OCI-LY7 (cell line): ENCODE measurements around the gene VAV1. TPM values are rescaled to one million over a fixed set of nuclear protein-coding genes. Genes with fewer than 3 reads are reported as not detected.

ENCODE experiments used
- BruUV-seq: library from RNA; stranded (reverse); fragments of 400-500 nt; replicated peaks from 2 replicates; lab custom pipeline; 2021; lab: Mats Ljungman, UMichigan
- CTCF ChIA-PET: fragments of 300-600 bp; sonication (Branson Sonifier 250); formaldehyde crosslinking; loops from one replicate; lab custom pipeline; 2022; ENCODE audit warnings: antibody characterized with exemption; ENCODE audit not compliant: unreplicated experiment; lab: Charles Lee
- POLR2A ChIA-PET: fragments of 300-600 bp; sonication (Branson Sonifier 250); formaldehyde crosslinking; loops from one replicate; lab custom pipeline; 2022; ENCODE audit warnings: antibody characterized with exemption; lab: Charles Lee
- DNase-seq: peaks from one replicate; pipeline ENCODE4 v3.0.0-alpha.2; 2015; ENCODE audit warnings: low spot score
- H2AFZ ChIP-seq: fragments of 200-600 bp; sonication (generic), shearing (Covaris generic); 2 replicates; pipeline ENCODE4 v1.6.1; 2014; ENCODE audit warnings: mild to moderate bottlenecking, antibody characterized with exemption, low read length, moderate library complexity
- H3K27ac ChIP-seq: fragments of 200-600 bp; sonication (generic); 2 replicates; pipeline ENCODE4 v1.5.1; 2014; ENCODE audit warnings: mixed run types, low read depth, mild to moderate bottlenecking, moderate library complexity, low read length, inconsistent platforms; ENCODE audit not compliant: poor library complexity, severe bottlenecking
- H3K36me3 ChIP-seq: fragments of 200-600 bp; sonication (generic); 2 replicates; pipeline ENCODE4 v1.6.1; 2014; ENCODE audit warnings: mild to moderate bottlenecking, antibody characterized with exemption, low read length, moderate library complexity, mixed read lengths; ENCODE audit not compliant: insufficient read depth
- H3K4me1 ChIP-seq: fragments of 200-600 bp; sonication (generic); 2 replicates; pipeline ENCODE4 v1.5.1; 2014; ENCODE audit warnings: mild to moderate bottlenecking, low read length; ENCODE audit not compliant: insufficient read depth, poor library complexity, severe bottlenecking
- H3K4me2 ChIP-seq: fragments of 200-600 bp; sonication (generic); 2 replicates; pipeline ENCODE4 v1.6.1; 2014; ENCODE audit warnings: mild to moderate bottlenecking, low read length
- H3K4me3 ChIP-seq: fragments of 200-600 bp; sonication (generic); 2 replicates; pipeline ENCODE4 v1.5.1; 2014; ENCODE audit warnings: mild to moderate bottlenecking, low read depth, low read length; ENCODE audit not compliant: poor library complexity, severe bottlenecking
- H3K79me2 ChIP-seq: fragments of 200-600 bp; sonication (generic); 2 replicates; pipeline ENCODE4 v1.6.1; 2016; ENCODE audit warnings: low read depth, mild to moderate bottlenecking, low read length, moderate library complexity, mixed read lengths; ENCODE audit not compliant: insufficient read depth
- H3K9me2 ChIP-seq: fragments of 200-600 bp; sonication (generic); 2 replicates; pipeline ENCODE4 v1.6.1; 2016; ENCODE audit warnings: mild to moderate bottlenecking, low read length, mixed read lengths; ENCODE audit not compliant: insufficient read depth
- H3K9me3 ChIP-seq: fragments of 200-600 bp; sonication (generic); 2 replicates; pipeline ENCODE4 v1.6.1; 2014; ENCODE audit warnings: mild to moderate bottlenecking, mixed run types, low read length, mixed read lengths
- H4K20me1 ChIP-seq: fragments of 200-600 bp; sonication (generic); 2 replicates; pipeline ENCODE4 v1.6.1; 2014; ENCODE audit warnings: mild to moderate bottlenecking, antibody characterized with exemption, low read length, moderate library complexity, mixed read lengths; ENCODE audit not compliant: insufficient read depth
- EZH2phosphoT487 ChIP-seq: fragments of 200-600 bp; sonication (generic); IDR thresholded peaks from 2 replicates; pipeline ENCODE4 v1.6.1; 2018; ENCODE audit warnings: low read depth, borderline replicate concordance, mild to moderate bottlenecking, mixed run types, antibody characterized with exemption, low read length, moderate library complexity, mixed read lengths
- intact Hi-C: fragments of 100-400 bp; cut with micrococcal nuclease; formaldehyde crosslinking; loops from one replicate; pipeline ENCODE4 v1.10.0; 2022; ENCODE audit not compliant: unreplicated experiment
- total RNA-seq, 2 experiments: library from RNA; depleted of rRNA in 1 of 2; stranded (reverse); fragments of >200 nt in 1 of 2; shearing (Covaris generic) in 1 of 2; gene quantifications; 2 replicates each; pipeline ENCODE4 v1.2.3, GENCODE V29; 2014 to 2022
- TF ChIP-seq, protein P1 (sequence below): fragments of 200-600 bp; sonication (generic); conservative IDR thresholded peaks from 2 replicates; pipeline ENCODE4 v1.5.1; 2014; ENCODE audit warnings: mild to moderate bottlenecking, antibody characterized with exemption, low read length, moderate library complexity, mixed read lengths

Gene VAV1
- total RNA-seq, 2 experiments from 2014 or later = 90.7 to 107 TPM

- ChIA-PET POLR2A (interaction anchor here (0.5 to 0.6 kb wide), 2 partner anchors 88 to 1635 kb away, joined by 6 to 8 read pairs; no protein-coding TSS in a partner anchor), CTCF (no interaction called here)
- Histone ChIP-seq H2AFZ (no peak overlapping the region), H3K9me2 (no peaks in the 10 kb centered on the region), H3K36me3 (no peaks in the 10 kb centered on the region), H3K9me3 (no peaks in the 10 kb centered on the region), H3K4me2 (no peak overlapping the region), H3K4me1 (no peaks in the 10 kb centered on the region), H4K20me1 (no peaks in the 10 kb centered on the region), H3K4me3 (no peak overlapping the region), H3K79me2 (no peaks in the 10 kb centered on the region), H3K27ac (no peak overlapping the region)
- no peak for DNase-seq
- intact Hi-C loops = no loop called here
- no TSS peak for BruUV-seq
- TF ChIP-seq EZH2phosphoT487 = no peak
- TF ChIP-seq, protein P1, sequence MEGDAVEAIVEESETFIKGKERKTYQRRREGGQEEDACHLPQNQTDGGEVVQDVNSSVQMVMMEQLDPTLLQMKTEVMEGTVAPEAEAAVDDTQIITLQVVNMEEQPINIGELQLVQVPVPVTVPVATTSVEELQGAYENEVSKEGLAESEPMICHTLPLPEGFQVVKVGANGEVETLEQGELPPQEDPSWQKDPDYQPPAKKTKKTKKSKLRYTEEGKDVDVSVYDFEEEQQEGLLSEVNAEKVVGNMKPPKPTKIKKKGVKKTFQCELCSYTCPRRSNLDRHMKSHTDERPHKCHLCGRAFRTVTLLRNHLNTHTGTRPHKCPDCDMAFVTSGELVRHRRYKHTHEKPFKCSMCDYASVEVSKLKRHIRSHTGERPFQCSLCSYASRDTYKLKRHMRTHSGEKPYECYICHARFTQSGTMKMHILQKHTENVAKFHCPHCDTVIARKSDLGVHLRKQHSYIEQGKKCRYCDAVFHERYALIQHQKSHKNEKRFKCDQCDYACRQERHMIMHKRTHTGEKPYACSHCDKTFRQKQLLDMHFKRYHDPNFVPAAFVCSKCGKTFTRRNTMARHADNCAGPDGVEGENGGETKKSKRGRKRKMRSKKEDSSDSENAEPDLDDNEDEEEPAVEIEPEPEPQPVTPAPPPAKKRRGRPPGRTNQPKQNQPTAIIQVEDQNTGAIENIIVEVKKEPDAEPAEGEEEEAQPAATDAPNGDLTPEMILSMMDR = no peak
These were observed 113.9 kb downstream of the VAV1 start for GRCh38 chr19:6886277-6886897.

DNA sequence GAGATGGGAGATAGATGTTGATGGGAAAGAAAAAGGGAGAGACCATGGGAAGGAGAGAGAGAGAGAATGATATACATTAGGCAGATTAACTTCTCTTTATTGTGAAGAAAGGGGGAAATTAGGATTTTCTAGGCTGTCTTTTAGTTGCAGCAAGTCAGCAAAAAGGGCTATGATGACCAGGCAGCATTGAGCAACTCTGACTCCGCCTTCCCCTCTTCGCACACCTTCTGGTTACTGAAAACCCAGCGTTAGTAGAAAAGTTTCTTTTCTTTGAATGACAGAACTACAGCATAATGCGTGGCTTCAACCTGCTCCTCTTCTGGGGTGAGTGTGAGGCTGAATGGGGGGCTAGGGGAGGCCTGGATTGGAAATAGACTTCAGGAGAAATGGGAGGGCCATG is 114.8 kb downstream of the VAV1 start, which contains the start of gene ADGRE1:
TSS of gene ADGRE1 (plus strand) at position 264 of the 400 bp plus-strand sequence. CDS start at position 294, 30 bp downstream.
- BruUV-seq = no TSS peak
- H2AFZ ChIP-seq = no peak within 1 kb of the TSS
- no peaks in the 10 kb centered on the region for H3K79me2 ChIP-seq
- no peak within 1 kb of the TSS for H3K27ac ChIP-seq
- no peak within 1 kb of the TSS for H3K4me3 ChIP-seq
- no peak within 1 kb of the TSS for H3K4me2 ChIP-seq
- CTCF ChIA-PET = no interaction called here
- peaks cover 8% of the 10 kb centered on the region for H3K4me1 ChIP-seq
- H3K9me2 ChIP-seq = no peaks in the 10 kb centered on the region
- POLR2A ChIA-PET = interaction anchor here (0.5 kb wide), 1 partner anchor 87 kb away, joined by 6 read pairs; no protein-coding TSS in a partner anchor
- TF ChIP-seq EZH2phosphoT487 = no peak
- TF ChIP-seq, protein P1 = no peak
- no peaks in the 10 kb centered on the region for H3K36me3 ChIP-seq
- no peaks in the 10 kb centered on the region for H4K20me1 ChIP-seq
- no peaks in the 10 kb centered on the region for H3K9me3 ChIP-seq
- intact Hi-C loops = no loop called here
- DNase-seq = no peak

DNA sequence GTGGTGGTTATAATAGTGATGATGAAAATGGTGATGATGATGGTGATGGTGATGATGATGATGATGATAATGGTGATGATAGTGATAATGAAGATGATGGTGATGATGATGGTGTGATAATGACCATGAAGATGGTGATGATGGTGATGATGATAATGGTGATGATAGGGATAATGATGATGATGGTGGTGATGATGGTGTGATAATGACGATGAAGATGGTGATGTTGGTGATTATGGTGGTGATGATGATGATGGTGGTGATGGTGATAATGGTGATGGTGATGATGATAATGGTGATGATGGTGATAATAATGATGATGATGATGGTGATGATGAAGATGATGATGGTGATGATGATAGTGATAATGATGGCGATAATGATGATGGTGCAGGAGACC is 116.5 kb downstream of the VAV1 start:
- H3K9me2 ChIP-seq = no peaks in the 10 kb centered on the region
- no peak overlapping the region for H3K4me3 ChIP-seq
- TF ChIP-seq, protein P1 = no peak
- no peak for TF ChIP-seq EZH2phosphoT487
- intact Hi-C loops = no loop called here
- ChIA-PET POLR2A (interaction anchor here (0.7 kb wide), 1 partner anchor 655 kb away, joined by 6 read pairs; no protein-coding TSS in a partner anchor), CTCF (no interaction called here)
- no peaks in the 10 kb centered on the region for H3K79me2 ChIP-seq
- H3K9me3 ChIP-seq = no peaks in the 10 kb centered on the region
- BruUV-seq = no TSS peak
- peaks cover 9% of the 10 kb centered on the region for H3K4me1 ChIP-seq
- H3K4me2 ChIP-seq = no peak overlapping the region
- H2AFZ ChIP-seq = no peak overlapping the region
- H4K20me1 ChIP-seq = no peaks in the 10 kb centered on the region
- no peak overlapping the region for H3K27ac ChIP-seq
- DNase-seq = no peak
- no peaks in the 10 kb centered on the region for H3K36me3 ChIP-seq
